K562 (cell line): ENCODE measurements around the gene HBEGF. TPM values are rescaled to one million over a fixed set of nuclear protein-coding genes. Genes with fewer than 3 reads are reported as not detected.

Source experiments
- ASH1L ChIP-seq: fragments of 450-650 bp; IDR thresholded peaks from 2 replicates; pipeline ENCODE4 v1.6.1; 2018; ENCODE audit warnings: borderline replicate concordance, mild to moderate bottlenecking, low read depth; ENCODE audit not compliant: partially characterized antibody
- ATF2 ChIP-seq: sonication (generic); formaldehyde crosslinking; IDR thresholded peaks from 2 replicates; pipeline ENCODE4 v1.8.1; 2022; ENCODE audit warnings: missing genetic modification reagents
- BCOR ChIP-seq: fragments of 450-650 bp; IDR thresholded peaks from 2 replicates; pipeline ENCODE4 v1.6.1; 2016
- CCNT2 ChIP-seq: IDR thresholded peaks from 2 replicates; pipeline ENCODE4 v1.6.1; 2011; ENCODE audit warnings: borderline replicate concordance, low read depth, mild to moderate bottlenecking, moderate library complexity, mixed read lengths, low read length; ENCODE audit not compliant: insufficient read length; ENCODE audit errors: extremely low read depth
- ELK3 ChIP-seq: fragments of 450-650 bp; formaldehyde crosslinking; IDR thresholded peaks from 2 replicates; pipeline ENCODE4 v1.4.0; 2020; ENCODE audit warnings: mild to moderate bottlenecking
- RBM17 ChIP-seq: fragments of 200-400 bp; formaldehyde crosslinking; IDR thresholded peaks from 2 replicates; pipeline ENCODE4 v1.6.1; 2017; ENCODE audit warnings: low read depth, mild to moderate bottlenecking, low read length, borderline replicate concordance
- SMAD1 ChIP-seq: fragments of 150-350 bp; IDR thresholded peaks from 2 replicates; pipeline ENCODE4 v1.6.1; 2014; ENCODE audit warnings: low read length, low read depth; ENCODE audit not compliant: partially characterized antibody
- SMARCA4 ChIP-seq: fragments of 450-650 bp; IDR thresholded peaks from 2 replicates; pipeline ENCODE4 v1.6.1; 2016
- STAT5B ChIP-seq: fragments of 250-450 bp; sonication (Bioruptor Pico); IDR thresholded peaks from 2 replicates; pipeline ENCODE4 v1.8.0; 2021; ENCODE audit warnings: mild to moderate bottlenecking, inconsistent platforms
- STAT6 ChIP-seq: sonication (generic); formaldehyde crosslinking; IDR thresholded peaks from 2 replicates; pipeline ENCODE4 v1.8.1; 2023; ENCODE audit warnings: mild to moderate bottlenecking, missing genetic modification reagents
- UBTF ChIP-seq, 2 experiments: IDR thresholded peaks; 2 replicates each; pipeline ENCODE4 v1.6.1; 2012; ENCODE audit warnings: improper control_type of control experiment in 2 of 2, low read depth in 2 of 2, low read length in 2 of 2, borderline replicate concordance in 1 of 2
- ZBTB33 ChIP-seq: sonication (generic); formaldehyde crosslinking; IDR thresholded peaks from 2 replicates; pipeline ENCODE4 v1.8.1; 2023; ENCODE audit warnings: mild to moderate bottlenecking, missing genetic modification reagents
- ZNF232 ChIP-seq: sonication (generic); formaldehyde crosslinking; IDR thresholded peaks from 2 replicates; pipeline ENCODE4 v1.8.0; 2022; ENCODE audit warnings: mild to moderate bottlenecking, missing genetic modification reagents
- ZNF239 ChIP-seq: fragments of 250-450 bp; sonication (Bioruptor Pico); IDR thresholded peaks from 2 replicates; pipeline ENCODE4 v1.4.0; 2020; ENCODE audit warnings: mild to moderate bottlenecking
- ZNF324 ChIP-seq: fragments of 250-450 bp; sonication (Bioruptor Pico); IDR thresholded peaks from 2 replicates; pipeline ENCODE4 v1.4.0; 2020; ENCODE audit warnings: mild to moderate bottlenecking
- ZNF398 ChIP-seq: fragments of 250-450 bp; sonication (Bioruptor Pico); IDR thresholded peaks from 2 replicates; pipeline ENCODE4 v1.8.0; 2021; ENCODE audit warnings: moderate library complexity, mild to moderate bottlenecking, inconsistent platforms
- ZSCAN32 ChIP-seq: fragments of 450-650 bp; formaldehyde crosslinking; IDR thresholded peaks from 2 replicates; pipeline ENCODE4 v1.4.0; 2020; ENCODE audit warnings: mild to moderate bottlenecking, moderate library complexity
- polyA plus RNA-seq, 8 experiments: library from polyadenylated mRNA; depleted of rRNA in 4 of 8; stranded (reverse) in 5 of 8; unstranded in 3 of 8; fragments of >200 nt; fragmentation: Nextera tagmentation in 2 of 8; fragmentation: Illumina TruSeq in 1 of 8; extraction: Ambion mirVana in 2 of 8; extraction: Trizol in 1 of 8; gene quantifications; 2 replicates each; pipeline versions ENCODE4 v1.2.1 to v1.2.3, GENCODE V29; 2011 to 2014; ENCODE audit warnings: inconsistent platforms in 1 of 8, missing spikeins in 1 of 8
- total RNA-seq, 7 experiments: library from RNA; depleted of rRNA in 6 of 7; stranded (reverse); fragments of >200 nt in 6 of 7; fragmentation: Illumina TruSeq in 2 of 7; extraction: Trizol in 2 of 7; gene quantifications; 2 replicates each; pipeline versions ENCODE4 v1.2.1 to v1.2.3, GENCODE V29; 2011 to 2021; ENCODE audit warnings: low replicate concordance in 1 of 7

The HBEGF gene
- total and polyA plus RNA-seq, 9 of the 15 experiments (the other 6 are each of a cell fraction or from before 2014, with no cell fraction given) = 0.11 to 1.1 (median 0.60) TPM

GRCh38 chr5:140372971-140373487 is 26.6 kb upstream of the HBEGF start (continued):
- TF ChIP-seq ASH1L = no peak
- TF ChIP-seq RBM17 = no peak
- TF ChIP-seq ZNF398 (CRISPR knock-in tag) = no peak
- no peak for TF ChIP-seq ATF2
- TF ChIP-seq UBTF (IDR thresholded peaks at IDR 0.05; ENCODE audit: borderline replicate concordance in 1 of 2, low read depth in 2 of 2, low read length in 2 of 2) = no peak
- TF ChIP-seq ZNF239 (CRISPR knock-in tag) = no peak
- TF ChIP-seq CCNT2 = no peak
- no peak for TF ChIP-seq BCOR
- no peak for TF ChIP-seq STAT6
- no peak for TF ChIP-seq ZBTB33 (CRISPR knock-in tag)
- no peak for TF ChIP-seq ZSCAN32 (CRISPR knock-in tag)
- no peak for TF ChIP-seq ZNF232
- no peak for TF ChIP-seq SMARCA4
- no peak for TF ChIP-seq ZNF324 (CRISPR knock-in tag)
- TF ChIP-seq ELK3 = no peak
- no peak for TF ChIP-seq STAT5B (CRISPR knock-in tag)
- no peak for TF ChIP-seq SMAD1
